ENCODE results near the gene RRP7A.
"Not testable (repeated sequence)": the region's sequence is repeated elsewhere in the genome, so short reads cannot be mapped to it uniquely, and the experiment has no call there.

The RRP7A gene

GRCh38 chr22:42560781-42561180 is 41.2 kb upstream of the RRP7A start:
- Histone ChIP-seq H3K27ac (no peak overlapping the region), H3K4me3 (no peak overlapping the region)
- TF ChIP-seq, protein P1, sequence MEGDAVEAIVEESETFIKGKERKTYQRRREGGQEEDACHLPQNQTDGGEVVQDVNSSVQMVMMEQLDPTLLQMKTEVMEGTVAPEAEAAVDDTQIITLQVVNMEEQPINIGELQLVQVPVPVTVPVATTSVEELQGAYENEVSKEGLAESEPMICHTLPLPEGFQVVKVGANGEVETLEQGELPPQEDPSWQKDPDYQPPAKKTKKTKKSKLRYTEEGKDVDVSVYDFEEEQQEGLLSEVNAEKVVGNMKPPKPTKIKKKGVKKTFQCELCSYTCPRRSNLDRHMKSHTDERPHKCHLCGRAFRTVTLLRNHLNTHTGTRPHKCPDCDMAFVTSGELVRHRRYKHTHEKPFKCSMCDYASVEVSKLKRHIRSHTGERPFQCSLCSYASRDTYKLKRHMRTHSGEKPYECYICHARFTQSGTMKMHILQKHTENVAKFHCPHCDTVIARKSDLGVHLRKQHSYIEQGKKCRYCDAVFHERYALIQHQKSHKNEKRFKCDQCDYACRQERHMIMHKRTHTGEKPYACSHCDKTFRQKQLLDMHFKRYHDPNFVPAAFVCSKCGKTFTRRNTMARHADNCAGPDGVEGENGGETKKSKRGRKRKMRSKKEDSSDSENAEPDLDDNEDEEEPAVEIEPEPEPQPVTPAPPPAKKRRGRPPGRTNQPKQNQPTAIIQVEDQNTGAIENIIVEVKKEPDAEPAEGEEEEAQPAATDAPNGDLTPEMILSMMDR (IDR thresholded peaks at IDR 0.05), result no peak
- no peak for DNase-seq (ENCODE audit: low spot score)

- Histone ChIP-seq H3K27ac (no peak overlapping the region), H3K4me3 (no peak overlapping the region)
- TF ChIP-seq, protein P1 (IDR thresholded peaks at IDR 0.05), result no peak
- no peak for DNase-seq (ENCODE audit: low spot score)
These were observed 40.8 kb upstream of the RRP7A start for GRCh38 chr22:42560381-42560780.

DNA sequence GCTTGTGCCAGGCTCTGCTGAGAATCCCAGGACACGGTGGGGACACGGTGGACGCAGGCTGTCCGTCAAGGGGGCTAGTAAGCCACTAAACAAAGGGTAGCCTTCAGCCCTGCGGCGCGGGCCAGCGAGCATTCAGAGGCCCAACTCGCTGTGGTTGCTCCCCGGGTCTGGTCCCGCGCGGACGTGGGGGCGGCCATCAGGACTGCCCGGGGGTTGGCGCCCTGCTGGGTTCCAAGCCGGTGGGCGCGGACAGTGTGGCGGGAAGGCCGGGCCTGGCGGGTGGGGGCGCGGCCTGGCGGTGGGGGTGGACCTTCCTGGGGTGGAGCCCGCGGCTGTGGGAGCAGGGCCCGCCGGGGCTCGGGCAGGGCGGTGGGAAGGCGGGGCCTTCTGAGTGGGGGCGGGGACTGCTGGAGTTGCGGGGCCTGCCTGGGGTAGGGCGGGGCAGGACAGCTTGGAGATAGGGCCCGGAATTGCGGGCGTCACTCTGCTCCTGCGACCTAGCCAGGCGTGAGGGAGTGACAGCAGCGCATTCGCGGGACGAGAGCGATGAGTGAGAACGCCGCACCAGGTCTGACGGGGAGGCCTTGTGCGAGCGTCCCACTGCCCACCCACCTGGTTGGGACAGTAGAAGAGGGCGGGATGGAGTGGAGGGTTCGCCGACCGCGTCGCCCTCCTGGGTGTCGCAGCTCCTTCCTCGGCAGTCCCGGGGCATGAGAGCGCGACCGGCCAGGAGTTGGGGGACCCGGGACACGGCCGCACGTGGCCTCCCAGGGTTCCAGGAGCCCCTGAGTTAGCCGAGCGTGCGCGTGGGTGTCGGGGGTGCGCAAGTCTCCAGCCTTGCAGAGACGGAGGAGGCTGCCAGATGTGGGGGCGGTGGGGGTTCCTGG is 34.1 kb upstream of the RRP7A start, which contains the start of gene SERHL2:
TSS of gene SERHL2 (plus strand) at position 482 of the 887 bp plus-strand sequence. CDS start at position 547, 65 bp downstream.
- peak within 1 kb of the TSS; percentile 83 for H3K4me3 ChIP-seq
- H3K27ac ChIP-seq, result peak within 1 kb of the TSS in 1 of 2 donors; percentile 45
- TF ChIP-seq, protein P1 (IDR thresholded peaks at IDR 0.05), result no peak
- peak; percentile 85 for DNase-seq (ENCODE audit: low spot score)

DNA sequence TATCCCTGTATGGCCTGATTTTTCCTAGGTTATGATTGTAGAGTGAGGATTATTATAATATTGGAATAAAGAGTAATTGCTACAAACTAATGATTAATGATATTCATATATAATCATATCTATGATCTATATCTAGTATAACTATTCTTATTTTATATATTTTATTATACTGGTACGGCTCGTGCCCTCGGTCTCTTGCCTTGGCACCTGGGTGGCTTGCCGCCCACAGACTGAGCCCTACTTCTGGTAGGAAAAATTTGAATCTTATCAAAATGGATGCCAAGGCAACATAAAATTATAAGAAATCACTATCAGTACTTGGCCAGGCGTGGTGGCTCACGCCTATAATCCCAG is 32.7 kb upstream of the RRP7A start:
- H3K27ac ChIP-seq; H3K4me3 ChIP-seq; DNase-seq (ENCODE audit: low spot score): not testable (repeated sequence)

DNA sequence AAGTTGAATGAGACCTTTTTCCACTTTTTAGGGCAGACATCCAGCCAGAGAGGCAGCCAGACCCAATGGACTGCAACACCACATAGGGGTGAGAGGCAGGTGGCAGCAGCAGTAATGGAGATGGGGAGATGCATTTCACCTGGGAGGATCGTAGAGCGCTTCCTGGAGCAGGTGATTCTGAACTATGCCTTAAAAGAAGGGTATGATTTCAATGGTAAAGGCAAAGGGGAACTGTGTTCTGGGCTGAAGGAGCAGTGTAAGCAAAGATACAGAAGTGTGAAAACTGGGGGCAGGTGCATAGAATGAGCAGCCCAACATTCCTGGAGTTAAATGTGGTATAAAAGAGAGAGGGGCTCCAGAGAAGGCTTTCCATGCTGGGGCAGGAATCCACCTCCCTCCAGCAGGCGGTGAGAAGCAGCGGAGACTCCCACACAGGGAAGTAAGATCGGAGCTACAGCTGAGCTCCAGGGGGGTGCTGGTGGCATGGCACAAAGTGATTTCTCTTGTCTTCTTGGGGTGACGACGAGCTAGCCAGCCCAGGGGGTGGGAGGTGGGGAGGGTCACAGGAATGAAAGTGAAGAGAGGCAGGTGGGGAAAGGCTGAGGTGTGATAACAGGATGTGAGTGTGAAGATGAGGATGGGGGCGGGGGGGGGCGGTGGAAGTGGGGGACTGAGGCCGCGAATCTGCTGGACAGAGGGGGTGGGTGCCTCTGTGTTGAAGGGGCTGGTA is 29.9 kb upstream of the RRP7A start:
- Histone ChIP-seq H3K4me3 (no peak overlapping the region), H3K27ac (no peak overlapping the region)
- DNase-seq (ENCODE audit: low spot score), result no peak
- TF ChIP-seq, protein P1 (IDR thresholded peaks at IDR 0.05), result no peak

DNA sequence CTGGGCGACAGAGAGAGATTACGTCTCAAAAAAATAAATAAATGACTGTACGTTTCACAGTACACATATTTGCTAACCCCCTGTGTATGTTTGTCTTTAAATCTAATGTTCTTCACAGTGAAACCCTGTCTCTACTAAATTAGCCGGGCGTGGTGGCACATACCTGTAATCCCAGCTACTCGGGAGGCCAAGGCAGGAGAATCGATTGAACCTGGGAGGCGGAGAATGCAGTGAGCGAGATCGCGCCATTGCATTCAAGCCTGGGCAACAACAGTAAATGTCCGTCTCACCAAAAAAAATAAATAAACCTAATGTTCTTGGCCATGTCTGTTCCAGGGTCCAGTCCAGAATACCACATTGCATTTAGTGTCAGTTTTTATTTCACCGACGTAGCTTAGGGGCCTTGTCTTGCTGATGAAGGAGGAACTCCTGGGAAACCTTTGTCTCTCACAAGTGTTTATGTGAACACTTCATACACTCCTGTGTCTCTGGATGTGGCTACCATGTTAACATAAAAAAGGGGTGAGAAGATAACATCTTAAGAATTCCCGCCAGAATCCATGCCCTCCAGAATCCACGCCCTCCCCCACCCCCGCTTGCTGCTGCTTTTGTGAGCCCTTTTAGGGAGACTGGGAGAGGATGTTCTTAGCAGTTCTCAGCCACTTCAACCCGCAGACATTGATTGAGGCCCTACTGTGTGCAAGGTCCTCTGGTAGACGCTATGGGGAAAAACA is 29.2 kb upstream of the RRP7A start:
- DNase-seq (ENCODE audit: low spot score), result no peak
- TF ChIP-seq, protein P1 (IDR thresholded peaks at IDR 0.05), result no peak
- Histone ChIP-seq H3K4me3 (no peak overlapping the region), H3K27ac (no peak overlapping the region)

DNA sequence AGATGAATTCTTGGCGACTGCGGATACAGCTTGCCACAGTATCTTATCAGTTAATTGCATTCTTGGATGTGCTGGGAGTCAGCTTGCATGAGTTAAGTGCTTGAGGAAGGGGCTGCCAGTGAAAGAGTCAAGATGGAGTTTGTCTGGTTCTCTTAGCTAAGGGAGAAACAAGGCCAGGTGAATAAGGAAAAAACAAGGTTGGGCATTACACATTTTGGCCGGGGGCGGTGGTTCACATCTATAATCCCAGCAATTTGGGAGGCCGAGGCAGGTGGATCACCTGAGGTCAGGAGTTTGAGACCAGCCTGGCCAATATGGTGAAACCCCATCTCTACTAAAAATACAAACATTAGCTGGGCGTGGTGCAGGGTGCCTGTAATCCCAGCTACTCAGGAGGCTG is 28.5 kb upstream of the RRP7A start:
- not testable (repeated sequence) for DNase-seq (ENCODE audit: low spot score); H3K4me3 ChIP-seq; H3K27ac ChIP-seq
